ENCODE data around the gene TRDMT1. TPM values are rescaled to one million over a fixed set of nuclear protein-coding genes. Genes with fewer than 3 reads are reported as not detected.

TRDMT1 gene
- total RNA-seq, 2 donors from 2014 or later = 7.3 to 7.5 TPM

- no peaks in the 10 kb centered on the region for H3K4me1 ChIP-seq
- H3K4me3 ChIP-seq = no peak overlapping the region
- no peaks in the 10 kb centered on the region for H3K9me3 ChIP-seq
- no peak for TF ChIP-seq CTCF (IDR thresholded peaks at IDR 0.05)
- TF ChIP-seq POLR2A (IDR thresholded peaks at IDR 0.05) = no peak
- H3K36me3 ChIP-seq (replicated peaks in 1 of 2; ENCODE audit: insufficient read depth in 1 of 2, low read depth in 2 of 2) = no peaks in the 10 kb centered on the region
- no peak overlapping the region for H3K27ac ChIP-seq
- intact Hi-C loops (cut with DNase I) = no loop called here
- no peaks in the 10 kb centered on the region for H3K27me3 ChIP-seq
- DNase-seq (no peak), ATAC-seq (no peak)
- WGBS, 2 donors = 82 to 83% methylated on average over 3 of the region's 3 CpGs
Observed at GRCh38 chr10:17166699-17167098, 34.8 kb downstream of the TRDMT1 start.

- no peak for ATAC-seq
- H3K27me3 ChIP-seq = no peaks in the 10 kb centered on the region
- TF ChIP-seq CTCF (IDR thresholded peaks at IDR 0.05) (no peak), POLR2A (IDR thresholded peaks at IDR 0.05) (no peak)
- intact Hi-C loops (cut with DNase I) = no loop called here
- H3K27ac ChIP-seq = no peak overlapping the region
- 23 to 34% methylated on average over 2 of the region's 2 CpGs for WGBS, 2 donors
- no peaks in the 10 kb centered on the region for H3K36me3 ChIP-seq (replicated peaks in 1 of 2; ENCODE audit: insufficient read depth in 1 of 2, low read depth in 2 of 2)
- H3K9me3 ChIP-seq = no peaks in the 10 kb centered on the region
- H3K4me3 ChIP-seq = no peak overlapping the region
- H3K4me1 ChIP-seq = no peaks in the 10 kb centered on the region
- DNase-seq = no peak
Observed at GRCh38 chr10:17162828-17163227, 38.6 kb downstream of the TRDMT1 start.

DNA sequence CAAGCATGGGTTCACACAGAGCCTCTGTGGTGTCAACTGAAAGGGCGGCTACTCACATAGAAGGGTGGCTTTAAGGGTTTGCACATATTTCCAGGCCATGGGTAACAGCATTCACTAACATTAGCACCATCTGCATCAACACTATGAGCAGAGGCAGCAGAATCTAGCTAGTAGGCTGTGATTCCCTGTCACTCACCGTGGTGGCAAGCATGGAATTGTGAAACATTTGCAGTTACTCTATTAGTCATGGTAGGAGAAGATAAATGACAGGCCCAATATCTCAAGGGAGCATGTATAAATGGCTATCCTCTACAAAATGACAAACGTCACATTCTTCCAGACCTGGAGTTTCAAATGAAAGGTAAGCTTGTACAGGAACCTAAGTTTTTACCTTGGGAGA lies 39.7 kb downstream of the TRDMT1 start:
- ATAC-seq = no peak
- no peaks in the 10 kb centered on the region for H3K36me3 ChIP-seq (replicated peaks in 1 of 2; ENCODE audit: insufficient read depth in 1 of 2, low read depth in 2 of 2)

GRCh38 chr10:17157024-17157423 lies 44.4 kb downstream of the TRDMT1 start:
- no peaks in the 10 kb centered on the region for H3K9me3 ChIP-seq
- DNase-seq (no peak), ATAC-seq (no peak)
- H3K36me3 ChIP-seq (replicated peaks in 1 of 2; ENCODE audit: insufficient read depth in 1 of 2, low read depth in 2 of 2) = no peaks in the 10 kb centered on the region
- H3K4me3 ChIP-seq = no peak overlapping the region
- intact Hi-C loops (cut with DNase I) = no loop called here
- no peaks in the 10 kb centered on the region for H3K27me3 ChIP-seq
- H3K27ac ChIP-seq = no peak overlapping the region
- no peak for TF ChIP-seq POLR2A (IDR thresholded peaks at IDR 0.05)
- TF ChIP-seq CTCF (IDR thresholded peaks at IDR 0.05) = no peak
- WGBS, 2 donors = 73 to 80% methylated on average over 2 of the region's 2 CpGs
- no peaks in the 10 kb centered on the region for H3K4me1 ChIP-seq

More for the DNA sequence above, 39.7 kb downstream of the TRDMT1 start:
- Histone ChIP-seq H3K9me3 (no peaks in the 10 kb centered on the region), H3K4me1 (no peaks in the 10 kb centered on the region), H3K27ac (no peak overlapping the region), H3K27me3 (no peaks in the 10 kb centered on the region), H3K4me3 (no peak overlapping the region)
- no peak for TF ChIP-seq CTCF (IDR thresholded peaks at IDR 0.05)
- TF ChIP-seq POLR2A (IDR thresholded peaks at IDR 0.05) = no peak
- intact Hi-C loops (cut with DNase I) = no loop called here
- DNase-seq = no peak
- 58 to 63% methylated on average over 3 of the region's 3 CpGs for WGBS, 2 donors

GRCh38 chr10:17155826-17156225 lies 45.6 kb downstream of the TRDMT1 start:
- TF ChIP-seq POLR2A (IDR thresholded peaks at IDR 0.05) = no peak
- no peak for TF ChIP-seq CTCF (IDR thresholded peaks at IDR 0.05)
- ATAC-seq = no peak
- intact Hi-C loops (cut with DNase I) = no loop called here

More at GRCh38 chr10:17155826-17156225, 45.6 kb downstream of the TRDMT1 start:
- Histone ChIP-seq H3K27ac (no peak overlapping the region), H3K27me3 (no peaks in the 10 kb centered on the region), H3K4me1 (no peaks in the 10 kb centered on the region), H3K9me3 (no peaks in the 10 kb centered on the region), H3K4me3 (no peak overlapping the region), H3K36me3 (replicated peaks in 1 of 2; ENCODE audit: insufficient read depth in 1 of 2, low read depth in 2 of 2) (no peaks in the 10 kb centered on the region)
- no peak for DNase-seq
